SW 1271 (cell line): ENCODE data around the gene ARHGAP18.

Experiments used
- DNase-seq, 2 experiments: peaks; one replicate each; lab custom pipeline; 2025; lab: John Stamatoyannopoulos, UW

Gene ARHGAP18

GRCh38 chr6:129691709-129692108 is 18.3 kb downstream of the ARHGAP18 start:
- no peak for DNase-seq

- no peak for DNase-seq
Measured at GRCh38 chr6:129691043-129691640, 18.8 kb downstream of the ARHGAP18 start.

- peak in 1 of 2 experiments; percentile 54 for DNase-seq
Measured at GRCh38 chr6:129686941-129687627, 22.9 kb downstream of the ARHGAP18 start.

- no peak for DNase-seq
Measured at GRCh38 chr6:129685662-129686031, 24.3 kb downstream of the ARHGAP18 start.

GRCh38 chr6:129684903-129685661 is 24.9 kb downstream of the ARHGAP18 start:
- DNase-seq, result no peak

GRCh38 chr6:129684323-129684884 is 25.6 kb downstream of the ARHGAP18 start:
- DNase-seq, result no peak

GRCh38 chr6:129683601-129684322 is 26.2 kb downstream of the ARHGAP18 start:
- DNase-seq, result peak; percentile 91 to 98

- DNase-seq, result no peak
Measured at GRCh38 chr6:129681913-129682205, 28.1 kb downstream of the ARHGAP18 start.

GRCh38 chr6:129680633-129681032 is 29.3 kb downstream of the ARHGAP18 start:
- no peak for DNase-seq

GRCh38 chr6:129679758-129680157 is 30.2 kb downstream of the ARHGAP18 start:
- DNase-seq, result peak; percentile 11 to 75

- peak in 1 of 2 experiments; percentile 44 for DNase-seq
Measured at GRCh38 chr6:129679275-129679674, 30.7 kb downstream of the ARHGAP18 start.

- peak in 1 of 2 experiments; percentile 40 for DNase-seq
Measured at GRCh38 chr6:129678463-129678862, 31.5 kb downstream of the ARHGAP18 start.

- peak in 1 of 2 experiments; percentile 15 for DNase-seq
Measured at GRCh38 chr6:129677620-129678325, 32.2 kb downstream of the ARHGAP18 start.

GRCh38 chr6:129675669-129676472 is 34.1 kb downstream of the ARHGAP18 start:
- DNase-seq, result peak in 1 of 2 experiments; percentile 12

- DNase-seq, result peak in 1 of 2 experiments; percentile 47
Measured at GRCh38 chr6:129673748-129674147, 36.2 kb downstream of the ARHGAP18 start.

- peak; percentile 49 to 91 for DNase-seq
Measured at GRCh38 chr6:129672881-129673631, 36.9 kb downstream of the ARHGAP18 start.

- DNase-seq, result no peak
Measured at GRCh38 chr6:129672341-129672682, 37.7 kb downstream of the ARHGAP18 start.

GRCh38 chr6:129671442-129672340 is 38.3 kb downstream of the ARHGAP18 start:
- peak; percentile 19 to 31 for DNase-seq

- DNase-seq, result no peak
Measured at GRCh38 chr6:129670634-129671033, 39.3 kb downstream of the ARHGAP18 start.
